ENCODE data around the gene FBXO46.
"Not testable (repeated sequence)": the region's sequence is repeated elsewhere in the genome, so short reads cannot be mapped to it uniquely, and the experiment has no call there.

DNA sequence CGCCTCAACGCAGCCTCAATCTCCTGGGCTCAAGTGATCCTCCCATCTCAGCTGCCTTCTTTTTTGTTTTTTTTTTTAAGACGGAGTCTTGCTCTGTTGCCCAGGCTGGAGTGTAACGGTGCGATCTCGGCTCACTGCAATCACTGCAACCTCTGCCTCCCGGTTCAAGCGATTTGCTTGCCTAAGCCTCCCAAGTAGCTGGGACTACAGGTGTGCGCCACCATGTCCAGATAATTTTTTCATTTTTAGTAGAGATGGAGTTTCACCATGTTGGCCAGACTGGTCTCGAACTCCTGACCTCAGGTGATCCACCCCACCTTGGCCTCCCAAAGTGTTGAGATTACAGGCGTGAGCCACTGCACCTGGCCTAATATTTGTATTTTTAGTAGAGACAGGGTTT is 10.6 kb downstream of the FBXO46 start:
- TF ChIP-seq, protein P1, sequence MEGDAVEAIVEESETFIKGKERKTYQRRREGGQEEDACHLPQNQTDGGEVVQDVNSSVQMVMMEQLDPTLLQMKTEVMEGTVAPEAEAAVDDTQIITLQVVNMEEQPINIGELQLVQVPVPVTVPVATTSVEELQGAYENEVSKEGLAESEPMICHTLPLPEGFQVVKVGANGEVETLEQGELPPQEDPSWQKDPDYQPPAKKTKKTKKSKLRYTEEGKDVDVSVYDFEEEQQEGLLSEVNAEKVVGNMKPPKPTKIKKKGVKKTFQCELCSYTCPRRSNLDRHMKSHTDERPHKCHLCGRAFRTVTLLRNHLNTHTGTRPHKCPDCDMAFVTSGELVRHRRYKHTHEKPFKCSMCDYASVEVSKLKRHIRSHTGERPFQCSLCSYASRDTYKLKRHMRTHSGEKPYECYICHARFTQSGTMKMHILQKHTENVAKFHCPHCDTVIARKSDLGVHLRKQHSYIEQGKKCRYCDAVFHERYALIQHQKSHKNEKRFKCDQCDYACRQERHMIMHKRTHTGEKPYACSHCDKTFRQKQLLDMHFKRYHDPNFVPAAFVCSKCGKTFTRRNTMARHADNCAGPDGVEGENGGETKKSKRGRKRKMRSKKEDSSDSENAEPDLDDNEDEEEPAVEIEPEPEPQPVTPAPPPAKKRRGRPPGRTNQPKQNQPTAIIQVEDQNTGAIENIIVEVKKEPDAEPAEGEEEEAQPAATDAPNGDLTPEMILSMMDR (IDR thresholded peaks at IDR 0.05): not testable (repeated sequence)
- not testable (repeated sequence) for TF ChIP-seq POLR2A (IDR thresholded peaks at IDR 0.05)

All from Peyer's patch (tissue), 4 donors.